Naive thymus-derived CD4-positive, alpha-beta T cell (primary cell): ENCODE measurements around the gene SPTBN5. TPM values are rescaled to one million over a fixed set of nuclear protein-coding genes. Genes with fewer than 3 reads are reported as not detected.

Experiments
- ATAC-seq: fragments of 150-1000 bp; cut with Tn5 transposase; 2 replicates; pipeline ENCODE4 v1.10.0; 2021; ENCODE audit warnings: mild to moderate bottlenecking, moderate library complexity
- CTCF ChIA-PET: fragments of 350-600 bp; sonication (Branson Sonifier 250); formaldehyde crosslinking; loops from one replicate; lab custom pipeline; 2021; ENCODE audit warnings: antibody characterized with exemption; lab: Charles Lee
- POLR2A ChIA-PET: fragments of 350-600 bp; sonication (Branson Sonifier 250); formaldehyde crosslinking; loops from one replicate; lab custom pipeline; 2021; ENCODE audit warnings: antibody characterized with exemption, inconsistent platforms; lab: Charles Lee
- DNase-seq, 9 donors: peaks; one replicate each; pipeline versions ENCODE4 v3.0.0 to v3.0.0-alpha.2; 2020 to 2022; ENCODE audit warnings: mixed read lengths in 1 of 9
- H3K27ac ChIP-seq: one replicate; pipeline ENCODE4 v1.7.0; 2013; ENCODE audit warnings: mild to moderate bottlenecking, low read depth, low read length, moderate library complexity
- H3K27me3 ChIP-seq, 2 donors: one replicate each; pipeline ENCODE4 v1.7.0; 2013; ENCODE audit warnings: low read length in 2 of 2, mild to moderate bottlenecking in 2 of 2, moderate library complexity in 2 of 2; ENCODE audit not compliant: control insufficient read depth in 2 of 2, insufficient read depth in 2 of 2
- H3K36me3 ChIP-seq, 3 experiments: 1 replicate in 2 of 3; 2 replicates in 1 of 3; pipeline ENCODE4 v1.7.0; 2013; ENCODE audit warnings: low read length in 3 of 3, mild to moderate bottlenecking in 3 of 3, moderate library complexity in 1 of 3; ENCODE audit not compliant: insufficient read depth in 3 of 3, control insufficient read depth in 2 of 3
- H3K4me1 ChIP-seq, 2 donors: one replicate each; pipeline ENCODE4 v1.7.0; 2013; ENCODE audit warnings: low read length in 2 of 2, mild to moderate bottlenecking in 2 of 2, moderate library complexity in 1 of 2; ENCODE audit not compliant: control insufficient read depth in 2 of 2, insufficient read depth in 2 of 2
- H3K4me3 ChIP-seq: 2 replicates; pipeline ENCODE4 v1.7.0; 2013; ENCODE audit warnings: mild to moderate bottlenecking, low read length
- H3K9me3 ChIP-seq, 3 experiments: 1 replicate in 2 of 3; 2 replicates in 1 of 3; pipeline ENCODE4 v1.7.0; 2013; ENCODE audit warnings: low read length in 3 of 3; ENCODE audit not compliant: control insufficient read depth in 2 of 3
- H3K27ac Mint-ChIP-seq, 9 donors: one replicate each; pipeline ENCODE4 v1.8.0; 2020 to 2022; ENCODE audit warnings: mixed read lengths in 9 of 9, mild to moderate bottlenecking in 8 of 9, moderate library complexity in 5 of 9, inconsistent platforms in 2 of 9
- H3K27me3 Mint-ChIP-seq, 5 donors: one replicate each; pipeline ENCODE4 v1.8.0; 2021 to 2022; ENCODE audit warnings: mixed read lengths in 5 of 5, mild to moderate bottlenecking in 1 of 5
- H3K36me3 Mint-ChIP-seq, 5 donors: one replicate each; pipeline ENCODE4 v1.8.0; 2020 to 2022; ENCODE audit warnings: mixed read lengths in 5 of 5, mild to moderate bottlenecking in 3 of 5, inconsistent platforms in 1 of 5
- H3K4me1 Mint-ChIP-seq, 7 donors: one replicate each; pipeline ENCODE4 v1.8.0; 2020 to 2022; ENCODE audit warnings: mixed read lengths in 7 of 7, mild to moderate bottlenecking in 3 of 7, inconsistent platforms in 1 of 7
- H3K4me3 Mint-ChIP-seq, 10 donors: one replicate each; pipeline ENCODE4 v1.8.0; 2020 to 2022; ENCODE audit warnings: mild to moderate bottlenecking in 10 of 10, mixed read lengths in 10 of 10, moderate library complexity in 6 of 10, inconsistent platforms in 2 of 10
- H3K9me3 Mint-ChIP-seq, 11 donors: one replicate each; pipeline ENCODE4 v1.8.0; 2020 to 2022; ENCODE audit warnings: mixed read lengths in 11 of 11, mild to moderate bottlenecking in 4 of 11, inconsistent platforms in 1 of 11, moderate library complexity in 1 of 11
- intact Hi-C, 2 donors: fragments of 100-400 bp; cut with micrococcal nuclease; formaldehyde crosslinking; loops; one replicate each; pipeline ENCODE4 v1.15.1; 2023
- polyA plus RNA-seq, 2 donors: library from polyadenylated mRNA; unstranded; fragments of 300-500 nt; fragmentation: Illumina TruSeq; gene quantifications; one replicate each; pipeline ENCODE4 v1.2.3, GENCODE V29; 2021
- total RNA-seq, 6 experiments: library from RNA in 5 of 6; stranded (reverse) in 5 of 6; gene quantifications; 1 replicate in 5 of 6; 2 replicates in 1 of 6; pipeline ENCODE4 v1.2.3 and lab custom pipeline; 2021 to 2026

Gene SPTBN5
- total and polyA plus RNA-seq, 7 experiments from 2014 or later: 0.12 to 2.7 (median 1.7) TPM; not detected in 1

GRCh38 chr15:41868321-41868720 lies 25.5 kb downstream of the SPTBN5 start:
- ATAC-seq (no peak), DNase-seq (no peak)
- POLR2A ChIA-PET: interaction anchor here (1.8 kb wide), 1 partner anchor 27 kb away, joined by 4 read pairs; no protein-coding TSS in a partner anchor
- Mint-ChIP-seq H3K27ac (no peak overlapping the region), H3K9me3 (peaks cover 0 to 1% (median 0%) of the 10 kb centered on the region in 11 donors), H3K27me3 (no peaks in the 10 kb centered on the region), H3K4me1 (peaks cover 7 to 11% (median 8%) of the 10 kb centered on the region in 7 donors), H3K36me3 (no peaks in the 10 kb centered on the region), H3K4me3 (no peak overlapping the region)
- H3K4me1 ChIP-seq: no peaks in the 10 kb centered on the region
- no peaks in the 10 kb centered on the region for H3K36me3 ChIP-seq
- H3K9me3 ChIP-seq: no peaks in the 10 kb centered on the region
- intact Hi-C loops: no loop called here
- no peak overlapping the region for H3K27ac ChIP-seq
- H3K27me3 ChIP-seq: no peaks in the 10 kb centered on the region
- CTCF ChIA-PET: no interaction called here
- no peak overlapping the region for H3K4me3 ChIP-seq

- ATAC-seq (no peak), DNase-seq (no peak)
- Histone ChIP-seq H3K27me3 (no peaks in the 10 kb centered on the region), H3K36me3 (no peaks in the 10 kb centered on the region), H3K9me3 (no peaks in the 10 kb centered on the region), H3K27ac (no peak overlapping the region), H3K4me1 (no peaks in the 10 kb centered on the region), H3K4me3 (no peak overlapping the region)
- ChIA-PET POLR2A (interaction anchor here (0.6 to 1.8 kb wide), 2 partner anchors 28 to 251 kb away, joined by 4 read pairs; no protein-coding TSS in a partner anchor), CTCF (no interaction called here)
- H3K4me1 Mint-ChIP-seq: peaks cover 7 to 14% (median 8%) of the 10 kb centered on the region in 7 donors
- H3K36me3 Mint-ChIP-seq: no peaks in the 10 kb centered on the region
- peaks cover 0 to 1% (median 0%) of the 10 kb centered on the region in 11 donors for H3K9me3 Mint-ChIP-seq
- H3K27ac Mint-ChIP-seq: peak overlapping the region in 1 of 9 donors; percentile 87
- no peak overlapping the region for H3K4me3 Mint-ChIP-seq
- no peaks in the 10 kb centered on the region for H3K27me3 Mint-ChIP-seq
- intact Hi-C loops: no loop called here
These were observed 26.8 kb downstream of the SPTBN5 start for GRCh38 chr15:41866872-41867579.

- intact Hi-C loops: no loop called here
- Mint-ChIP-seq H3K9me3 (peaks cover 0 to 1% (median 0%) of the 10 kb centered on the region in 11 donors), H3K27me3 (no peaks in the 10 kb centered on the region), H3K4me3 (no peak overlapping the region), H3K4me1 (peaks cover 7 to 14% (median 8%) of the 10 kb centered on the region in 7 donors), H3K36me3 (no peaks in the 10 kb centered on the region), H3K27ac (no peak overlapping the region)
- POLR2A ChIA-PET: interaction anchor here (0.6 to 1.1 kb wide), 3 partner anchors 8 to 250 kb away, joined by 3 to 4 read pairs (median 3); no protein-coding TSS in a partner anchor
- Histone ChIP-seq H3K27me3 (no peaks in the 10 kb centered on the region), H3K9me3 (no peaks in the 10 kb centered on the region), H3K27ac (no peak overlapping the region), H3K4me1 (no peaks in the 10 kb centered on the region), H3K36me3 (no peaks in the 10 kb centered on the region), H3K4me3 (no peak overlapping the region)
- CTCF ChIA-PET: no interaction called here
- DNase-seq (no peak), ATAC-seq (no peak)
These were observed 27.6 kb downstream of the SPTBN5 start for GRCh38 chr15:41866263-41866703.

GRCh38 chr15:41865490-41866055 lies 28.3 kb downstream of the SPTBN5 start:
- H3K27me3 Mint-ChIP-seq: no peaks in the 10 kb centered on the region

GRCh38 chr15:41862515-41863116 lies 31.2 kb downstream of the SPTBN5 start:
- H3K4me1 Mint-ChIP-seq: peaks cover 4 to 16% (median 6%) of the 10 kb centered on the region in 7 donors
- intact Hi-C loops: no loop called here
- no peaks in the 10 kb centered on the region for H3K27me3 Mint-ChIP-seq
- Histone ChIP-seq H3K27ac (no peak overlapping the region), H3K9me3 (no peaks in the 10 kb centered on the region), H3K36me3 (no peaks in the 10 kb centered on the region), H3K4me1 (no peaks in the 10 kb centered on the region), H3K27me3 (no peaks in the 10 kb centered on the region), H3K4me3 (no peak overlapping the region)
- H3K9me3 Mint-ChIP-seq: no peaks in the 10 kb centered on the region
- H3K4me3 Mint-ChIP-seq: no peak overlapping the region
- DNase-seq (no peak), ATAC-seq (no peak)
- H3K27ac Mint-ChIP-seq: peak overlapping the region in 2 of 9 donors; percentile 46 to 52
- no peaks in the 10 kb centered on the region for H3K36me3 Mint-ChIP-seq
- ChIA-PET POLR2A (no interaction called here), CTCF (interaction anchor here (0.6 to 1.0 kb wide), 2 partner anchors 28 to 44 kb away, joined by 3 read pairs; no protein-coding TSS in a partner anchor)

More at GRCh38 chr15:41865490-41866055, 28.3 kb downstream of the SPTBN5 start:
- H3K36me3 Mint-ChIP-seq: no peaks in the 10 kb centered on the region
- Histone ChIP-seq H3K27me3 (no peaks in the 10 kb centered on the region), H3K4me1 (no peaks in the 10 kb centered on the region), H3K27ac (no peak overlapping the region), H3K36me3 (no peaks in the 10 kb centered on the region), H3K4me3 (no peak overlapping the region), H3K9me3 (no peaks in the 10 kb centered on the region)
- no peak overlapping the region for H3K4me3 Mint-ChIP-seq
- H3K9me3 Mint-ChIP-seq: peaks cover 0 to 1% (median 0%) of the 10 kb centered on the region in 11 donors
- H3K27ac Mint-ChIP-seq: no peak overlapping the region
- CTCF ChIA-PET: no interaction called here
- ATAC-seq (no peak), DNase-seq (no peak)
- POLR2A ChIA-PET: interaction anchor here (0.7 to 1.1 kb wide), 2 partner anchors 9 to 34 kb away, joined by 3 read pairs; no protein-coding TSS in a partner anchor
- peaks cover 3 to 12% (median 7%) of the 10 kb centered on the region in 7 donors for H3K4me1 Mint-ChIP-seq
- intact Hi-C loops: no loop called here

GRCh38 chr15:41861736-41862356 lies 32.0 kb downstream of the SPTBN5 start:
- ChIA-PET POLR2A (interaction anchor here (0.9 to 1.1 kb wide), 3 partner anchors 9 to 81 kb away, joined by 3 read pairs; no protein-coding TSS in a partner anchor), CTCF (interaction anchor here (1.0 kb wide), 1 partner anchor 45 kb away, joined by 3 read pairs; no protein-coding TSS in a partner anchor)
- H3K27ac ChIP-seq: no peak overlapping the region
- DNase-seq (no peak), ATAC-seq (no peak)
- H3K36me3 Mint-ChIP-seq: no peaks in the 10 kb centered on the region
- intact Hi-C loops: no loop called here
- no peaks in the 10 kb centered on the region for H3K9me3 ChIP-seq
- no peaks in the 10 kb centered on the region for H3K27me3 Mint-ChIP-seq
- no peaks in the 10 kb centered on the region for H3K4me1 ChIP-seq
- no peak overlapping the region for H3K4me3 Mint-ChIP-seq
- H3K27ac Mint-ChIP-seq: no peak overlapping the region
- no peak overlapping the region for H3K4me3 ChIP-seq
- H3K27me3 ChIP-seq: no peaks in the 10 kb centered on the region
- peaks cover 4 to 16% (median 6%) of the 10 kb centered on the region in 7 donors for H3K4me1 Mint-ChIP-seq
- no peaks in the 10 kb centered on the region for H3K36me3 ChIP-seq
- no peaks in the 10 kb centered on the region for H3K9me3 Mint-ChIP-seq
